Kidney (tissue), 14 donors: ENCODE measurements around the gene RPL36AL. TPM values are rescaled to one million over a fixed set of nuclear protein-coding genes. Genes with fewer than 3 reads are reported as not detected.

Experiments
- DNase-seq, 5 donors: peaks; one replicate each; pipeline ENCODE4 v3.0.0-alpha.2; 2013 to 2020
- FAIRE-seq: peaks from 2 replicates; lab custom pipeline; 2012; peaks lifted over from hg19 to GRCh38; lab: Jason Lieb, UNC
- H3K27ac ChIP-seq, 2 donors: one replicate each; pipeline ENCODE4 v1.7.0; 2013; ENCODE audit warnings: low read depth in 2 of 2, low read length in 2 of 2, inconsistent platforms in 1 of 2
- H3K27me3 ChIP-seq: one replicate; pipeline ENCODE4 v1.7.1; 2013; ENCODE audit warnings: low read length, inconsistent platforms; ENCODE audit not compliant: control insufficient read depth, insufficient read depth
- H3K36me3 ChIP-seq, 3 donors: one replicate each; pipeline versions ENCODE4 v1.7.0 to v1.7.1; 2013; ENCODE audit warnings: low read length in 3 of 3, control low read depth in 1 of 3, inconsistent platforms in 1 of 3; ENCODE audit not compliant: insufficient read depth in 3 of 3, control insufficient read depth in 2 of 3
- H3K4me1 ChIP-seq, 3 donors: one replicate each; pipeline versions ENCODE4 v1.7.0 to v1.7.1; 2013; ENCODE audit warnings: low read length in 3 of 3, inconsistent platforms in 1 of 3, low read depth in 1 of 3; ENCODE audit not compliant: control insufficient read depth in 2 of 3, insufficient read depth in 2 of 3
- H3K4me3 ChIP-seq, 3 donors: one replicate each; pipeline versions ENCODE4 v1.7.0 to v1.8.1; 2013; ENCODE audit warnings: low read length in 3 of 3, control low read depth in 1 of 3, inconsistent platforms in 1 of 3
- H3K9ac ChIP-seq, 3 donors: one replicate each; pipeline versions ENCODE4 v1.7.0 to v1.7.1; 2013; ENCODE audit warnings: low read length in 3 of 3, control low read depth in 1 of 3, inconsistent platforms in 1 of 3
- H3K9me3 ChIP-seq, 3 donors: one replicate each; pipeline versions ENCODE4 v1.7.0 to v1.7.1; 2013; ENCODE audit warnings: low read length in 3 of 3, control low read depth in 1 of 3, inconsistent platforms in 1 of 3; ENCODE audit not compliant: control insufficient read depth in 2 of 3, insufficient read depth in 1 of 3
- intact Hi-C: fragments of 100-400 bp; cut with DNase I; formaldehyde crosslinking; loops from one replicate; pipeline ENCODE4 v1.11.1; 2022
- polyA plus RNA-seq: library from polyadenylated mRNA; stranded (reverse); fragments of 350-450 nt; fragmentation: Illumina TruSeq; extraction: RNeasy Lipid Tissue Mini Kit (QIAGEN cat#74804); gene quantifications from one replicate; pipeline ENCODE4 v1.2.3, GENCODE V29; 2014; ENCODE audit warnings: low read depth, low replicate concordance; ENCODE audit not compliant: insufficient read depth
- total RNA-seq: library from RNA; stranded (reverse); fragmentation: NEBNext Ultra II Directional; extraction: Animal tissue kit (Norgen Biotek cat#: 25700); gene quantifications from one replicate; pipeline ENCODE4 v1.2.1, GENCODE V29; 2021
- TF ChIP-seq, protein P1 (sequence below): IDR thresholded peaks from 3 replicates; pipeline ENCODE4 v1.5.1; 2012; ENCODE audit warnings: mild to moderate bottlenecking, moderate library complexity, borderline replicate concordance; ENCODE audit not compliant: insufficient read depth; ENCODE audit errors: extremely low read depth
- donor health status: control.
- donor health status: control.
- donor health status: control.
- donor health status: control.
- donor health status: control.
- donor health status: DM: yes; HTN: yes; CAD: no.
- donor health status: Normal renal cell carcinoma (clear cell type).

Gene RPL36AL
- total and polyA plus RNA-seq, 2 donors from 2014 or later = 157 to 455 TPM

DNA sequence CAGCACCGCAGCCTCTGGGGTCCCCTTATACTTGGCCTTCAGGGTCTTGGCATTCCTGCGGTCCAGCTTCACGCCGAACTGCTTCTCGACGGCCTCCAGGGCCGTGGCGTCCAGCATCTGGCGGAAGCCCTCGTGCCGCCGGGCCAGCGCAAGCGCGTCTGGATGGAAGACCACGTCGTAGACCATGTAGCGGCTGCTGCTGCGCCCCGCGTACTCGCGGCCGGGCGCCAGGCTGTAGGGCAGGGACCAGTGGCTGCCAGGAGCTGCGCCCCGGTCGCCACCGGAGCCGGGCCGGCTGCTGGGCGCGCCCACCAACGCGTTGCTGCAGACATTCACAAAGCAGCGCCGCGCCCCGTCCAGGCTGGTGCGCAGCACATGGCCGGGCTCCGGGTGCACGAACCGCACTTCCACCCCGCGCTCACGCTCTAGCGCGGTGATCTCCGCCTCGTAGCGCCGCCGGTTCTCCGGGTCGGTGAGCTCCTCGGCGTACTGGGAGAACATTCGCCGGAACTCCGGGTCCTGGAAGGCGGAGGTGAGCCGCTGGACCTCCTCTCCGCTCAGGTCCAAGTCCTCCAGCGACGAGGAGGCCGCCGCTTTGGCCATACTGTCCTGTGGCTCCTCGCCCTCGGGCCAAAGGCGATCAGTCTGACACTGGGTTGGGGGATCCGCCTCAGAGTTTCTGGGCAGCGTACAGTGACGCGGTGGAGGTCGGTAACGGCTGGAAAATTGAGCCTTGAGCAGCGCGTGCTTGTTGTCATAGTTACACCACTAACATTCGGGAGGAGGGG, 14.3 kb upstream of the RPL36AL start, which contains the start of gene DNAAF2:
TSS of gene DNAAF2 (minus strand) at position 698 of the 788 bp plus-strand sequence. CDS start at position 603, 95 bp downstream.
- Histone ChIP-seq H3K9me3 (no peaks in the 10 kb centered on the region), H3K27ac (peak within 1 kb of the TSS; percentile 99), H3K36me3 (peaks cover 0 to 2% (median 0%) of the 10 kb centered on the region in 3 donors), H3K27me3 (no peaks in the 10 kb centered on the region), H3K9ac (peak within 1 kb of the TSS; percentile 60 to 89 (median 69)), H3K4me1 (peaks cover 0 to 15% (median 2%) of the 10 kb centered on the region in 3 donors), H3K4me3 (peak within 1 kb of the TSS; percentile 67 to 98 (median 78))
- intact Hi-C loops = no loop called here
- FAIRE-seq (no peak), DNase-seq (peak; percentile 87 to 94 (median 89))
- TF ChIP-seq, protein P1, sequence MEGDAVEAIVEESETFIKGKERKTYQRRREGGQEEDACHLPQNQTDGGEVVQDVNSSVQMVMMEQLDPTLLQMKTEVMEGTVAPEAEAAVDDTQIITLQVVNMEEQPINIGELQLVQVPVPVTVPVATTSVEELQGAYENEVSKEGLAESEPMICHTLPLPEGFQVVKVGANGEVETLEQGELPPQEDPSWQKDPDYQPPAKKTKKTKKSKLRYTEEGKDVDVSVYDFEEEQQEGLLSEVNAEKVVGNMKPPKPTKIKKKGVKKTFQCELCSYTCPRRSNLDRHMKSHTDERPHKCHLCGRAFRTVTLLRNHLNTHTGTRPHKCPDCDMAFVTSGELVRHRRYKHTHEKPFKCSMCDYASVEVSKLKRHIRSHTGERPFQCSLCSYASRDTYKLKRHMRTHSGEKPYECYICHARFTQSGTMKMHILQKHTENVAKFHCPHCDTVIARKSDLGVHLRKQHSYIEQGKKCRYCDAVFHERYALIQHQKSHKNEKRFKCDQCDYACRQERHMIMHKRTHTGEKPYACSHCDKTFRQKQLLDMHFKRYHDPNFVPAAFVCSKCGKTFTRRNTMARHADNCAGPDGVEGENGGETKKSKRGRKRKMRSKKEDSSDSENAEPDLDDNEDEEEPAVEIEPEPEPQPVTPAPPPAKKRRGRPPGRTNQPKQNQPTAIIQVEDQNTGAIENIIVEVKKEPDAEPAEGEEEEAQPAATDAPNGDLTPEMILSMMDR = no peak

DNA sequence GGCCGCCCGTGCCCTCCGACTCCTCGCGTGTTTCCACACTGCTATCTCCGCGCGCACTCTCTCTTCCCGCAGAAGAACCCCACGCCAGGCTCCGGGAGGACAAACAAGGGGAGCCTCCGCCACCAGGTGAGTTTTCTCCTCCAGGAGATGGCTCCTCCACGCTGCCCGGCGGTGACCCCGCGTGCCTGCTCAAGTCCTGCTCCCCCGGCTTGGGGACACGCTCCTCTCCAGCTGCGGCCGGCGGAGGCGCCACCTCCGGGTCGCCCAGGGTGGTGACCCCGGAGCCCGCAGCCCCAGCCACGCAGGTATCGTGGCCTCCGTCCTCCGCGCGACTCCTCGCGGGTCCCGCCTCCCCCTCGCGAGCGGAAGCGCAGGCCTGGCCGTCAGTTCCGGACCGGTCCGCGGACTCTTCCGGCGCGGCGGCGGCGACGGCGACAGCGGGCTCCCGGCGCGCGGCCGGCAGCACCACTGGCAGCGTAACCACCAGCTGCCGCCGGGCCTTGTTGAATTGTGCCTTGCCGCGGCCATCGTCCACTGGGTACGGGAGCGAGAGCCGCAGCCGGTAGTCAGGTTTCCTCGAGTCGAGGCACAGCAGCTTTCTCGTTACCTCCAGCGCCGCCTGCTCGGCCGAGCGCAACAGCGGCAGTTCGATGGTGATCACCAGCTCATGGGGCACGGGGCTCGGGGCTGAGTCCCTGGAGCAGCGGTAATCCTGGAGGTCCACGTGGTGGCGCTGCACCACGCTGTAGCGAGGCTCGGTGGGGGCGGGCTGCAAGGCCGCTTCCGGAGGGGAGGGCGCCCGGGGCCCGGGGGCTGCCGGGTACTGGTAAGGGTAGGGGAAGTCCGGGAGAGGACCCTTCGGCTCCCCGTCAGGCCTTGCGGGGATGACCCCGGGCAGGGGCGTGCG, 13.5 kb upstream of the RPL36AL start:
- Histone ChIP-seq H3K27ac (peak overlapping the region; percentile 99), H3K9me3 (no peaks in the 10 kb centered on the region), H3K9ac (peak overlapping the region; percentile 89 to 93 (median 90)), H3K27me3 (no peaks in the 10 kb centered on the region), H3K4me3 (peak overlapping the region; percentile 80 to 98 (median 93)), H3K4me1 (peaks cover 0 to 15% (median 2%) of the 10 kb centered on the region in 3 donors), H3K36me3 (peaks cover 0 to 2% (median 0%) of the 10 kb centered on the region in 3 donors)
- intact Hi-C loops = no loop called here
- FAIRE-seq (no peak), DNase-seq (peak; percentile 97 to 98 (median 98))
- TF ChIP-seq, protein P1 = peak; percentile 85

DNA sequence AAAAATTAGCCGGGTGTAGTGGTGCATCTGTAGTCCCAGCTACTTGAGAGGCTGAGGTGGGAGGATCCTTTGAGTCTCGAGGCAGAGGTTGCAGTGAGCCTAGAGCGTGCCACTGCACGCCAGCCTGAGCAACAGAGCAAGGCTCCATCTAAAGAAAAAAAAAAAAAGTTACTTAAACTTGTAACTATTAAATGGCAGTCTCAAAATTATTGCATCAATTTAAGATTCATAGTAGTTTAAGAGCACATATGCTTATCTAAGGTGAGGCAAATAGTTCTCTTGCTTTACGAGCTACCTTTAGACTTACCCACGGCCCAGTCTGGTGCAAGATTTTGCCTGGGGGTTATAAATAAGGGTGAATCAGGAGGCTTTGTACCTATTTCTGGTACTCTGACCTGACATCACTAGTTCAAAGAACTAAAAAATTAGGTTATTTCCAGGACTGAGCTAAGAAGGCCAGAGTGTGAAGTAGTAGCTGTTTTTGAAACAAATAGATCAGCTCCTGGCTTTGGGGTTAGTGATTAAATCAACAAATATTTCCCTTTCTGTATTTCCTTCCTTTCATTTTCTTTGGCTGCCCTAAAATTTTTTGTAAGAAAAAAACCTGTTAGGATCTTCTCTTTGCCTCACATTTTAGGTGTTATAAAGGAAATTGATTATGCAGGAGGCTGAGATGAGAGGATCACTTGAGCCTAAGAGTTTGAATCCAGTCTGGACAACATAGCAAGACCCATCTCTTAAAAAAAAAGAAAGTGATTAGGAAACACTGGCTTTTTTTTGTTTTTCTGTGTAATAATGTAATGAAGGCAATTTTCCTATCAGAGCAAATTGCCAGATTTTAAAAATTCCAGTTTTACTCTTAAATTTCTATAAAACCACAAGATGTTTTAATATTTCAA, 3.8 kb upstream of the RPL36AL start:
- intact Hi-C loops = no loop called here
- no peak for DNase-seq
- TF ChIP-seq, protein P1 = no peak
- Histone ChIP-seq H3K9ac (peak overlapping the region in 1 of 3 donors; percentile 49), H3K4me3 (no peak overlapping the region), H3K36me3 (peaks cover 0 to 3% (median 0%) of the 10 kb centered on the region in 3 donors), H3K27ac (no peak overlapping the region), H3K4me1 (peaks cover 0 to 9% (median 6%) of the 10 kb centered on the region in 3 donors), H3K27me3 (no peaks in the 10 kb centered on the region), H3K9me3 (no peaks in the 10 kb centered on the region)
- FAIRE-seq = no peak
